ENCODE results near the gene DCTN2.

Gene DCTN2

GRCh38 chr12:57549909-57550640 lies 3.1 kb upstream of the DCTN2 start, which contains the start of gene KIF5A:
Gene KIF5A (plus strand): TSS chr12:57550044. CDS start chr12:57550272, 228 bp downstream.
- Histone ChIP-seq H3K27ac (ENCODE audit: low read depth in 2 of 2, low read length in 2 of 2) (no peak within 1 kb of the TSS), H3K27me3 (ENCODE audit: control insufficient read depth in 2 of 2, insufficient read depth in 2 of 2, low read length in 2 of 2) (peaks cover 20 to 26% of the 10 kb centered on the region in 2 donors), H3K4me3 (ENCODE audit: low read length in 2 of 2) (peak within 1 kb of the TSS; percentile 43 to 63), H3K9ac (ENCODE audit: low read depth in 1 of 2, low read length in 2 of 2) (peak within 1 kb of the TSS in 1 of 2 donors; percentile 63), H3K36me3 (ENCODE audit: control insufficient read depth in 2 of 2, insufficient read depth in 2 of 2, low read length in 2 of 2) (no peaks in the 10 kb centered on the region), H3K4me1 (ENCODE audit: control insufficient read depth in 2 of 2, insufficient read depth in 2 of 2, low read length in 2 of 2) (peaks cover 12 to 14% of the 10 kb centered on the region in 2 donors), H3K9me3 (ENCODE audit: control insufficient read depth in 2 of 2, low read length in 2 of 2) (no peaks in the 10 kb centered on the region)

DNA sequence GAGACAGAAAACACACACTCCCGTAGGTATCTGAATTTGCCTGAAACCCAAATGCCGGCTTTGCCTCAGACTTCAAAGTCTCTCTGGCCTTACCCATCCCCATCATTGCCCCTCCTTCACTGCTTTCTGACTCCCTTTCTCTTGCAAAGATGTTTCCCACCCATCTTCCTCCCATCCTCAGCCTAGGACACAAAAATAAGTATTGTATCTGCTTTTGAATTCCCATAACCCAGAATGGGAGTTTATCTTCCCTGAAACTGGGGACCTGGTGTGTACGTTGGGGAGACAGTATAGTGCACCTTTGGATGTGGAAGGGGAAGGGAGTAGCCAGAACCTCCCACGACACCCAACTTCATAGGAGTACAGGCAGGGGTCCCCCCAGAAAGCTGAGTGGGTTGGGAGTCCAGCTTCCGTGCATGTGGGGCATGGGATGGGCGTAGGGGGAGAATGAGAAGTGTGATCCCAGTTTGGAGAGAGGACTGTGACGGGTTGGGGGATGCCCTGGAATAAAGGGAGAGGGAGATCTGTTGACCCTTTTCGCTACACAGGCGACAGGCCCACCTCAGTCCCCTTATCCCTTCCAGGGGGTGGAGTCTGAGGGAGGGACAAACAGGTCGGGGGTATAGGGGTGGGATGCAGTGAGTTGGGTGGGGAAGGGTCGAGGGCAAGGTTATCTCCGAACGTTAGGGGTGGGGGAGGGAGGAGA lies 2.4 kb upstream of the DCTN2 start:
- Histone ChIP-seq H3K4me1 (ENCODE audit: control insufficient read depth in 2 of 2, insufficient read depth in 2 of 2, low read length in 2 of 2) (peaks cover 12 to 18% of the 10 kb centered on the region in 2 donors), H3K4me3 (ENCODE audit: low read length in 2 of 2) (peak overlapping the region; percentile 43 to 63), H3K27ac (ENCODE audit: low read depth in 2 of 2, low read length in 2 of 2) (no peak overlapping the region), H3K36me3 (ENCODE audit: control insufficient read depth in 2 of 2, insufficient read depth in 2 of 2, low read length in 2 of 2) (no peaks in the 10 kb centered on the region), H3K9me3 (ENCODE audit: control insufficient read depth in 2 of 2, low read length in 2 of 2) (no peaks in the 10 kb centered on the region), H3K27me3 (ENCODE audit: control insufficient read depth in 2 of 2, insufficient read depth in 2 of 2, low read length in 2 of 2) (peaks cover 20 to 26% of the 10 kb centered on the region in 2 donors), H3K9ac (ENCODE audit: low read depth in 1 of 2, low read length in 2 of 2) (no peak overlapping the region)

GRCh38 chr12:57548488-57548887 lies 1.5 kb upstream of the DCTN2 start:
- Histone ChIP-seq H3K27me3 (ENCODE audit: control insufficient read depth in 2 of 2, insufficient read depth in 2 of 2, low read length in 2 of 2) (peaks cover 20 to 26% of the 10 kb centered on the region in 2 donors), H3K36me3 (ENCODE audit: control insufficient read depth in 2 of 2, insufficient read depth in 2 of 2, low read length in 2 of 2) (no peaks in the 10 kb centered on the region), H3K4me3 (ENCODE audit: low read length in 2 of 2) (no peak overlapping the region), H3K27ac (ENCODE audit: low read depth in 2 of 2, low read length in 2 of 2) (no peak overlapping the region), H3K9ac (ENCODE audit: low read depth in 1 of 2, low read length in 2 of 2) (no peak overlapping the region), H3K9me3 (ENCODE audit: control insufficient read depth in 2 of 2, low read length in 2 of 2) (no peaks in the 10 kb centered on the region), H3K4me1 (ENCODE audit: control insufficient read depth in 2 of 2, insufficient read depth in 2 of 2, low read length in 2 of 2) (peaks cover 12 to 18% of the 10 kb centered on the region in 2 donors)

- Histone ChIP-seq H3K36me3 (ENCODE audit: control insufficient read depth in 2 of 2, insufficient read depth in 2 of 2, low read length in 2 of 2) (no peaks in the 10 kb centered on the region), H3K9ac (ENCODE audit: low read depth in 1 of 2, low read length in 2 of 2) (no peak overlapping the region), H3K4me1 (ENCODE audit: control insufficient read depth in 2 of 2, insufficient read depth in 2 of 2, low read length in 2 of 2) (peaks cover 12 to 18% of the 10 kb centered on the region in 2 donors), H3K9me3 (ENCODE audit: control insufficient read depth in 2 of 2, low read length in 2 of 2) (no peaks in the 10 kb centered on the region), H3K4me3 (ENCODE audit: low read length in 2 of 2) (no peak overlapping the region), H3K27me3 (ENCODE audit: control insufficient read depth in 2 of 2, insufficient read depth in 2 of 2, low read length in 2 of 2) (peaks cover 20 to 23% of the 10 kb centered on the region in 2 donors), H3K27ac (ENCODE audit: low read depth in 2 of 2, low read length in 2 of 2) (no peak overlapping the region)
Measured at GRCh38 chr12:57548013-57548315, 972 bp upstream of the DCTN2 start.

DNA sequence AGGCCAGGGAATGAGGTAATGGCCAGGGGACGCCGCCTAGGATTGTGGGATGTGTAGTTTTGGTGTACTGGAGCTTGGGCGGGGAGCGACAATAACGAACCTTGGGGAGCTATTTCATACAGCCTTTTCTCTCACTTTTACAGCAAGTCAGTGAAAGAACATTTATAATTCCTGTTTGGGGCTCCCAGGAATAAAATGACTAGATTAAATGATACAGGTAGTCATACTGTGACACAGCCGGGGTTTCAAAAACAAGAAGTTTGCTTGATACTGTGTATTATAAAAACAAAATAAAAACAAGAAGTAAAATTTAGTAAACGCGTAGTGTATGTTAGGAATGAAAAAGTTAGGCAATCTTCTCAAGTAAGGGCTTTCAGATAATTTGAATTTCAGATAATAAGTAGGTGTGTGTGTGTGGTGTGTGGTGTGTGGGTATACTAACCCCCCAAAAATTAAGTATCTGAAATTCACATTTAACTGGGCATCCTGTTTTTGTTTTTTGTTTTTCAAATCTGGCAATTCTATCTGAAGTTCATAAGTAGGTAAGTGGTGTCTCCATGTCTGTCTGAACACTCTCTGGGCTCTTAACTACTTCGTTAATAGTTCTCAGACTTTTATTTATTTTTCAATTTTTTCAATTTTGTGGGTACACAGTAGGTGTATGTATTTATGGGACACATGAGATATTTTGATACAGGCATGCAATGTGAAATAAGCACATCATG lies 458 bp upstream of the DCTN2 start:
- Histone ChIP-seq H3K27ac (ENCODE audit: low read depth in 2 of 2, low read length in 2 of 2) (peak overlapping the region in 1 of 2 donors; percentile 89), H3K27me3 (ENCODE audit: control insufficient read depth in 2 of 2, insufficient read depth in 2 of 2, low read length in 2 of 2) (peaks cover 20 to 23% of the 10 kb centered on the region in 2 donors), H3K4me1 (ENCODE audit: control insufficient read depth in 2 of 2, insufficient read depth in 2 of 2, low read length in 2 of 2) (peaks cover 12 to 18% of the 10 kb centered on the region in 2 donors), H3K9me3 (ENCODE audit: control insufficient read depth in 2 of 2, low read length in 2 of 2) (no peaks in the 10 kb centered on the region), H3K36me3 (ENCODE audit: control insufficient read depth in 2 of 2, insufficient read depth in 2 of 2, low read length in 2 of 2) (no peaks in the 10 kb centered on the region), H3K4me3 (ENCODE audit: low read length in 2 of 2) (peak overlapping the region; percentile 86 to 96), H3K9ac (ENCODE audit: low read depth in 1 of 2, low read length in 2 of 2) (peak overlapping the region in 1 of 2 donors; percentile 90)

DNA sequence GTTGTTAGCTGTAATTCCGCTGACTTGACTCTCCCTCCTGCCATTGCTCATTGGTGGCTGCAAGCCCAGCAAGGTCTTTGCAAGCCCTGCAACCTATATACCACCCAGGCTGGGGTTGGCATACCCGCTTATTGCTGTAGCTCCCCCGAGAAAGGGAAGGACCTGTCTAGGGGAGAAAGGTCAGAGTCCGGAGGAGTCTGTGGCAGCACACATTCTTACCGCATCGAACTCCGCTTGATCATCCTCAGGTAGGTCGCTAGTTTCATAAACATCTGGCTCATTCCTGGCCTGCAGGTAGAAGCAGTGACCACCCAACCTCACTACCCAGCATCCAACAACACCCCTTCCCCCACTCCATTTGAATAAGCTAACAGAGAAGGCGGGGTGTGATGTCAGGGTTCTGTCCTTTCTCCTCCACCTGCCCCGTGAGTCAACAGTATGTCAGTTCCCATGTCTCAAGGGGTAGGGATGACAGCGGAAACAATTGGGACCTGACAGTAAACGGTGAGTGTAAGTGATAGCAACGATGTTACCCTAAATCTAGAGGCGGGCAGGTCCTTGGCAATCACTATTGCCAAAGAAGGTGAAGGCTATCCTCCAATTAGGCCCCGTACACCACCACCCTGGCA lies 1.1 kb downstream of the DCTN2 start:
- peak overlapping the region; percentile 89 to 91 for H3K27ac ChIP-seq (ENCODE audit: low read depth in 2 of 2, low read length in 2 of 2)
- H3K4me3 ChIP-seq (ENCODE audit: low read length in 2 of 2) = peak overlapping the region; percentile 86 to 96

DNA sequence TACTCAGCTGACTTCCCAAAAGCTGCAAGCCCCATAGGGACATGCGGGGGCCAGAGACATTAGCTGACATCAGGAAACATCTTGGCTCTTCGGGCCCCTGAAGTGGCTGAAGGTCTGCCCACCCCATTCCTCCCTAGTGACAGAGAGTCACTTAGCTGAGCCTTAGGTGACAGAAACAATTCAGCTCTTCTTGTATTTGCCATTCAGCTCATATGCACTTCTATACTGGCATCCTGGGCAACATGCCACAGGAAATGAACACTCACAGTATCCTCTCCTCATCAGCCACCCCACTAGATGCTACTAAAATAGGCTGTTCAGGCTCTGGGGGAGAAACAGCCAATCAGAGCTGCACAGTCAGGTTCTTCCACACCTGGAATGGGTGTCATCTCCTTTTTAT lies 3.4 kb downstream of the DCTN2 start:
- Histone ChIP-seq H3K36me3 (ENCODE audit: control insufficient read depth in 2 of 2, insufficient read depth in 2 of 2, low read length in 2 of 2) (peaks cover 8 to 15% of the 10 kb centered on the region in 2 donors), H3K4me1 (ENCODE audit: control insufficient read depth in 2 of 2, insufficient read depth in 2 of 2, low read length in 2 of 2) (peaks cover 15 to 26% of the 10 kb centered on the region in 2 donors), H3K9ac (ENCODE audit: low read depth in 1 of 2, low read length in 2 of 2) (no peak overlapping the region), H3K4me3 (ENCODE audit: low read length in 2 of 2) (no peak overlapping the region), H3K27ac (ENCODE audit: low read depth in 2 of 2, low read length in 2 of 2) (no peak overlapping the region), H3K9me3 (ENCODE audit: control insufficient read depth in 2 of 2, low read length in 2 of 2) (no peaks in the 10 kb centered on the region), H3K27me3 (ENCODE audit: control insufficient read depth in 2 of 2, insufficient read depth in 2 of 2, low read length in 2 of 2) (peaks cover 3 to 4% of the 10 kb centered on the region in 2 donors)

More for the DNA sequence above, 1.1 kb downstream of the DCTN2 start:
- Histone ChIP-seq H3K36me3 (ENCODE audit: control insufficient read depth in 2 of 2, insufficient read depth in 2 of 2, low read length in 2 of 2) (peaks cover 0 to 4% of the 10 kb centered on the region in 2 donors), H3K9ac (ENCODE audit: low read depth in 1 of 2, low read length in 2 of 2) (peak overlapping the region; percentile 72 to 90), H3K4me1 (ENCODE audit: control insufficient read depth in 2 of 2, insufficient read depth in 2 of 2, low read length in 2 of 2) (peaks cover 15 to 26% of the 10 kb centered on the region in 2 donors), H3K9me3 (ENCODE audit: control insufficient read depth in 2 of 2, low read length in 2 of 2) (no peaks in the 10 kb centered on the region), H3K27me3 (ENCODE audit: control insufficient read depth in 2 of 2, insufficient read depth in 2 of 2, low read length in 2 of 2) (peaks cover 18 to 22% of the 10 kb centered on the region in 2 donors)

GRCh38 chr12:57541717-57542116 lies 5.3 kb downstream of the DCTN2 start:
- no peaks in the 10 kb centered on the region for H3K9me3 ChIP-seq (ENCODE audit: control insufficient read depth in 2 of 2, low read length in 2 of 2)
- no peak overlapping the region for H3K4me3 ChIP-seq (ENCODE audit: low read length in 2 of 2)
- peaks cover 16 to 29% of the 10 kb centered on the region in 2 donors for H3K4me1 ChIP-seq (ENCODE audit: control insufficient read depth in 2 of 2, insufficient read depth in 2 of 2, low read length in 2 of 2)
- H3K9ac ChIP-seq (ENCODE audit: low read depth in 1 of 2, low read length in 2 of 2) = no peak overlapping the region
- H3K27ac ChIP-seq (ENCODE audit: low read depth in 2 of 2, low read length in 2 of 2) = peak overlapping the region; percentile 33 to 62
- peaks cover 13 to 24% of the 10 kb centered on the region in 2 donors for H3K36me3 ChIP-seq (ENCODE audit: control insufficient read depth in 2 of 2, insufficient read depth in 2 of 2, low read length in 2 of 2)
- no peaks in the 10 kb centered on the region for H3K27me3 ChIP-seq (ENCODE audit: control insufficient read depth in 2 of 2, insufficient read depth in 2 of 2, low read length in 2 of 2)

DNA sequence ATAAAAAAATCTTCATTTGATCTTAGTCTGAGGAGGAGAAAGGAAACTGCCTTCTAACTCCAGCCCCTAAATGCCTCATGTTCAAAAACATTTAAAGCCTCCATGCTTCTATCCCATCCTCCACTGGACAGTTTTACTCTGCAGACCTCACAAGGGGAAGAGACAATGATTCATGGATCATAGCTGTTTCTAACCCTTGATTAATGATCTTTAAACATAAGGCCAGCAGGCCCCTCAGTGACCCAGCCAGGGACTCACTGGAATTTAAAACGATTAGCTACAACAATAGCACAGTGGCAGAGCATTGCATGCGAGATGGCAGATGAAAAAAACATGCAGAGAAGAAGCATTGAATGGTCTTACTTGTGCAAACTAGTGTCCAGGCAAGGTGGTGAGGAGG lies 6.0 kb downstream of the DCTN2 start:
- Histone ChIP-seq H3K9ac (ENCODE audit: low read depth in 1 of 2, low read length in 2 of 2) (no peak overlapping the region), H3K4me1 (ENCODE audit: control insufficient read depth in 2 of 2, insufficient read depth in 2 of 2, low read length in 2 of 2) (peaks cover 15 to 31% of the 10 kb centered on the region in 2 donors), H3K36me3 (ENCODE audit: control insufficient read depth in 2 of 2, insufficient read depth in 2 of 2, low read length in 2 of 2) (peaks cover 13 to 24% of the 10 kb centered on the region in 2 donors), H3K4me3 (ENCODE audit: low read length in 2 of 2) (no peak overlapping the region), H3K27me3 (ENCODE audit: control insufficient read depth in 2 of 2, insufficient read depth in 2 of 2, low read length in 2 of 2) (no peaks in the 10 kb centered on the region), H3K9me3 (ENCODE audit: control insufficient read depth in 2 of 2, low read length in 2 of 2) (no peaks in the 10 kb centered on the region), H3K27ac (ENCODE audit: low read depth in 2 of 2, low read length in 2 of 2) (peak overlapping the region; percentile 33 to 62)
